GM21447 (cell line): ENCODE measurements around the gene MEGF6.

Experiments used
- ATAC-seq: cut with Tn5 transposase; IDR thresholded peaks from one replicate; pipeline ENCODE4 v1.9.1; 2021; ENCODE audit not compliant: unreplicated experiment

Gene MEGF6

DNA sequence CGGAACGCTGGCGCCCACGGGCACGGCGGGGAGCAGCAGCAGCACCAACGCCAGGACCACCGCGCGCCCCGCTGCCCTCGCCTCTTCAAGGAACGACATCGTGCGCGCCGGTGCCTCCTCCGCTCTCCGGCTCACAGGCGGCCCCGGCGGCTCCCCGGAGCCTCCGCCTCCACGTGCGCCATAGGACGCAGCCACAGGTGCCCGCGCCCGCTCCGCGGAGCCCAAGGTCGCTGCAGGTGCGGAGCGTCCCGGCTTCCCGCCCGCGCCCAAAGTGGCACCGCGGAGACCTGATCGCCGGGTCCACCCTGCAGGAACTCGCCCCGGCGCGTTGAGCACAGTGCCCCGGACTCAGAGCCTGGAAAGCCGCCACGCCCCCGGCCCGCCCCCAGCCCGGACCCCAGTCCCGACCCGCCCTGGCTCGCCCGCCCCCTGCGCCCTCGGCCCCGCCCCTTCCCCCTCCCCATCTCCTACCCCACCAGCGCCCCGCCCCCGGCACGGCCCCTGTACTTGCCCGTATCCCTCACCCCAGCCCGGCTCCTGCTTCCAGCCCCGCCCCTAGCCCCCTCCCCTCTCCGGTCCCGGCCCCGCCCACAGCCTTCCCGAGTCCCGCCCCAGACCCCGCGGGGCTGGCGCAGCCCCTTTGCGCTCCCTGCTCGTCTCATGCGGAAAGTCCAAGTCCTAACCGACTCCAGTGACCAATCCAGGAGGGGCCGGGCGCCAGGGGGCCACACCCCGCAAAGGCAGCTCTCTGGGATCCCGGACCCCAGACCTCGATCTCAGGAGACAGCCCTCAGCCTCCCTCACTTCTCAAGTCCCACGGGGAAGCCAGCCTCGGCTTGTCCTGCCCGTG lies at the start of gene MEGF6:
TSS of gene MEGF6 (minus strand) at position 339 of the 850 bp plus-strand sequence. CDS start at position 99, 240 bp downstream.
- ATAC-seq: no peak

- no peak for ATAC-seq
These were observed 49.4 kb upstream of the MEGF6 start for GRCh38 chr1:3660704-3661103.

DNA sequence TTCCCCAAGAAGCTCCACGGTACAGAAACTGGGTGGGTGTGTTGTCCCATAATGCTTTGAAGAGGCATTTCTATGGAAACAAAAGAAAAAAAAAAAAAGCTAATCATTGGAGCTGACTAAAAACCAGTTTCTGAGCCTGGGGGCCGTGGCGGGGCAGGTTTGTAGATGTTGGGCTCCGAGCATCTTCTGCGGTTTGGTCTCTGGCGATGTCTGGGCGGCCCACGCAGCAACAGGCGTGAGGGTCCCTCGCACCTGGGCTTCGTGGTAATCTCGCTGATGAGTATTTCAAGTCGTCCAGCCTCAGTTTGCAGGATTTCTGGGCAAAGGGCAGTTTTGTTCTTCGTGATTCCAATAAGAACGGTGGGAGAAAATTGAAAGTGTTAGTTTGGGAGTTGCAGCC lies 47.8 kb upstream of the MEGF6 start:
- ATAC-seq: no peak

GRCh38 chr1:3658231-3658615 lies 46.9 kb upstream of the MEGF6 start:
- no peak for ATAC-seq

- no peak for ATAC-seq
These were observed 46.4 kb upstream of the MEGF6 start for GRCh38 chr1:3657578-3658230.

GRCh38 chr1:3657096-3657475 lies 45.8 kb upstream of the MEGF6 start:
- ATAC-seq: peak; percentile 23

GRCh38 chr1:3656450-3657095 lies 45.3 kb upstream of the MEGF6 start:
- peak; percentile 79 for ATAC-seq

GRCh38 chr1:3654549-3655281 lies 43.4 kb upstream of the MEGF6 start:
- no peak for ATAC-seq

- ATAC-seq: no peak
These were observed 41.9 kb upstream of the MEGF6 start for GRCh38 chr1:3653286-3653618.

GRCh38 chr1:3652548-3653285 lies 41.4 kb upstream of the MEGF6 start:
- no peak for ATAC-seq

- no peak for ATAC-seq
These were observed 40.7 kb upstream of the MEGF6 start, which contains the start of gene TP73 for GRCh38 chr1:3651930-3652547. TSS of gene TP73 (plus strand) at chr1:3652516. CDS start at chr1:3682366, 29,850 bp downstream.

- ATAC-seq: no peak
These were observed 40.0 kb upstream of the MEGF6 start for GRCh38 chr1:3651026-3651929.

- ATAC-seq: no peak
These were observed 39.1 kb upstream of the MEGF6 start for GRCh38 chr1:3650248-3651025.

GRCh38 chr1:3649342-3650247 lies 38.3 kb upstream of the MEGF6 start, which contains the start of gene WRAP73:
TSS of gene WRAP73 (minus strand) at chr1:3650103. CDS start at chr1:3649999, 104 bp downstream.
- ATAC-seq: peak; percentile 79

DNA sequence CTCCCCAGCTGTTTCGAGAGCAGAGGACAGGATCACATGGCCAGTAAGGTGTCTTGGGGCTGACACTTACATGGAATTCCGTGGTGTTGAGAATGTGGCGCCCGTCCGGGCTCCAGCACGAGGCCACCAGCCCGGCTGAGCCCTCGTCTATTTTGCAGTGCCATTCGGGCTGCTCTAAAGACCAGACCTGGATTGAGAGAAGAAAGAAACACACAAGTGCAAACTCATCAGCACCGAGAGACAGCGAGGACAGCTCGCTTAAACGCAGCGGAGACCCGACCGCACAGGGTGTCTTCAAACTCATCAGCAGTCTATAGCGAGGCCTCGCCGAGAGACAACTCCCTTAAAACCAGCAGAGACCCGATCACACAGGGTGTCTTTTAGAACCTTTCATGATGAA lies 35.3 kb upstream of the MEGF6 start:
- ATAC-seq: no peak

GRCh38 chr1:3645666-3646355 lies 34.5 kb upstream of the MEGF6 start:
- ATAC-seq: no peak

- no peak for ATAC-seq
These were observed 33.9 kb upstream of the MEGF6 start for GRCh38 chr1:3645247-3645646.
